ENCODE data around the gene CAPN12. TPM values are rescaled to one million over a fixed set of nuclear protein-coding genes. Genes with fewer than 3 reads are reported as not detected.
"Not testable (repeated sequence)": the region's sequence is repeated elsewhere in the genome, so short reads cannot be mapped to it uniquely, and the experiment has no call there.

CAPN12 gene
- total RNA-seq, 2 donors from 2014 or later, result 8.3 to 15.2 TPM

- Mint-ChIP-seq H3K9me3 (no peaks in the 10 kb centered on the region), H3K27me3 (ENCODE audit: low read depth) (no peaks in the 10 kb centered on the region), H3K4me1 (ENCODE audit: low read depth) (peaks cover 2% of the 10 kb centered on the region)
These were observed 19.5 kb upstream of the CAPN12 start for GRCh38 chr19:38763795-38764220.

GRCh38 chr19:38761884-38762389 is 17.7 kb upstream of the CAPN12 start:
- H3K4me3 Mint-ChIP-seq; H3K36me3 Mint-ChIP-seq (ENCODE audit: insufficient read depth in 2 of 2); DNase-seq; H3K27ac Mint-ChIP-seq; H3K9me3 Mint-ChIP-seq; H3K4me1 Mint-ChIP-seq (ENCODE audit: low read depth); ATAC-seq (replicated peaks in 1 of 2); H3K27me3 Mint-ChIP-seq (ENCODE audit: low read depth): not testable (repeated sequence)

More at GRCh38 chr19:38763795-38764220, 19.5 kb upstream of the CAPN12 start:
- Mint-ChIP-seq H3K4me3 (no peak overlapping the region), H3K36me3 (ENCODE audit: insufficient read depth in 2 of 2) (no peaks in the 10 kb centered on the region), H3K27ac (no peak overlapping the region)
- ATAC-seq (replicated peaks in 1 of 2), result no peak
- no peak for DNase-seq

GRCh38 chr19:38760805-38761517 is 16.7 kb upstream of the CAPN12 start:
- not testable (repeated sequence) for H3K9me3 Mint-ChIP-seq; H3K27ac Mint-ChIP-seq; H3K4me1 Mint-ChIP-seq (ENCODE audit: low read depth); ATAC-seq (replicated peaks in 1 of 2); H3K36me3 Mint-ChIP-seq (ENCODE audit: insufficient read depth in 2 of 2); DNase-seq; H3K27me3 Mint-ChIP-seq (ENCODE audit: low read depth); H3K4me3 Mint-ChIP-seq

GRCh38 chr19:38759590-38760003 is 15.3 kb upstream of the CAPN12 start:
- Mint-ChIP-seq H3K4me1 (ENCODE audit: low read depth) (no peaks in the 10 kb centered on the region), H3K9me3 (no peaks in the 10 kb centered on the region), H3K4me3 (no peak overlapping the region), H3K27me3 (ENCODE audit: low read depth) (no peaks in the 10 kb centered on the region), H3K27ac (no peak overlapping the region), H3K36me3 (ENCODE audit: insufficient read depth in 2 of 2) (no peaks in the 10 kb centered on the region)
- ATAC-seq (replicated peaks in 1 of 2) (no peak), DNase-seq (no peak)

- H3K36me3 Mint-ChIP-seq (ENCODE audit: insufficient read depth in 2 of 2); H3K27ac Mint-ChIP-seq; H3K4me1 Mint-ChIP-seq (ENCODE audit: low read depth); H3K4me3 Mint-ChIP-seq; ATAC-seq (replicated peaks in 1 of 2); H3K9me3 Mint-ChIP-seq; DNase-seq; H3K27me3 Mint-ChIP-seq (ENCODE audit: low read depth): not testable (repeated sequence)
These were observed 9.9 kb upstream of the CAPN12 start for GRCh38 chr19:38754196-38754595.

- ATAC-seq (replicated peaks in 1 of 2); H3K4me1 Mint-ChIP-seq (ENCODE audit: low read depth); H3K27me3 Mint-ChIP-seq (ENCODE audit: low read depth); H3K4me3 Mint-ChIP-seq; DNase-seq; H3K9me3 Mint-ChIP-seq; H3K27ac Mint-ChIP-seq; H3K36me3 Mint-ChIP-seq (ENCODE audit: insufficient read depth in 2 of 2): not testable (repeated sequence)
These were observed 9.5 kb upstream of the CAPN12 start for GRCh38 chr19:38753783-38754182.

- no peak for ATAC-seq (replicated peaks in 1 of 2)
- Mint-ChIP-seq H3K4me3 (no peak overlapping the region), H3K27me3 (ENCODE audit: low read depth) (no peaks in the 10 kb centered on the region), H3K36me3 (ENCODE audit: insufficient read depth in 2 of 2) (no peaks in the 10 kb centered on the region), H3K4me1 (ENCODE audit: low read depth) (no peaks in the 10 kb centered on the region), H3K27ac (no peak overlapping the region), H3K9me3 (no peaks in the 10 kb centered on the region)
- DNase-seq, result no peak
These were observed 1.0 kb upstream of the CAPN12 start for GRCh38 chr19:38745316-38745715.

GRCh38 chr19:38744874-38745273 is 600 bp upstream of the CAPN12 start:
- DNase-seq (no peak), ATAC-seq (replicated peaks in 1 of 2) (no peak)
- Mint-ChIP-seq H3K9me3 (no peaks in the 10 kb centered on the region), H3K36me3 (ENCODE audit: insufficient read depth in 2 of 2) (no peaks in the 10 kb centered on the region), H3K4me1 (ENCODE audit: low read depth) (no peaks in the 10 kb centered on the region), H3K4me3 (no peak overlapping the region), H3K27ac (no peak overlapping the region), H3K27me3 (ENCODE audit: low read depth) (no peaks in the 10 kb centered on the region)

- Mint-ChIP-seq H3K9me3 (no peaks in the 10 kb centered on the region), H3K36me3 (ENCODE audit: insufficient read depth in 2 of 2) (no peaks in the 10 kb centered on the region), H3K27me3 (ENCODE audit: low read depth) (no peaks in the 10 kb centered on the region), H3K4me1 (ENCODE audit: low read depth) (peaks cover 5% of the 10 kb centered on the region), H3K4me3 (no peak overlapping the region), H3K27ac (no peak overlapping the region)
- ATAC-seq (replicated peaks in 1 of 2) (no peak), DNase-seq (no peak)
These were observed 628 bp downstream of the CAPN12 start for GRCh38 chr19:38743394-38744297.

- Mint-ChIP-seq H3K4me1 (ENCODE audit: low read depth) (peaks cover 7% of the 10 kb centered on the region), H3K4me3 (no peak overlapping the region)
These were observed 1.4 kb downstream of the CAPN12 start for GRCh38 chr19:38742906-38743305.

GRCh38 chr19:38742296-38742695 is 2.0 kb downstream of the CAPN12 start:
- Mint-ChIP-seq H3K9me3 (no peaks in the 10 kb centered on the region), H3K4me1 (ENCODE audit: low read depth) (peaks cover 13% of the 10 kb centered on the region), H3K27ac (no peak overlapping the region), H3K27me3 (ENCODE audit: low read depth) (peaks cover 8% of the 10 kb centered on the region), H3K4me3 (no peak overlapping the region), H3K36me3 (ENCODE audit: insufficient read depth in 2 of 2) (no peaks in the 10 kb centered on the region)
- ATAC-seq (replicated peaks in 1 of 2) (no peak), DNase-seq (no peak)

More at GRCh38 chr19:38742906-38743305, 1.4 kb downstream of the CAPN12 start:
- Mint-ChIP-seq H3K27ac (no peak overlapping the region), H3K9me3 (no peaks in the 10 kb centered on the region), H3K36me3 (ENCODE audit: insufficient read depth in 2 of 2) (no peaks in the 10 kb centered on the region), H3K27me3 (ENCODE audit: low read depth) (peaks cover 2% of the 10 kb centered on the region)
- no peak for ATAC-seq (replicated peaks in 1 of 2)
- DNase-seq, result no peak

GRCh38 chr19:38741670-38742069 is 2.6 kb downstream of the CAPN12 start:
- H3K27me3 Mint-ChIP-seq (ENCODE audit: low read depth), result peaks cover 8% of the 10 kb centered on the region
- DNase-seq (no peak), ATAC-seq (replicated peaks in 1 of 2) (no peak)
- H3K27ac Mint-ChIP-seq, result no peak overlapping the region
- H3K9me3 Mint-ChIP-seq, result no peaks in the 10 kb centered on the region
- H3K4me1 Mint-ChIP-seq (ENCODE audit: low read depth), result peaks cover 13% of the 10 kb centered on the region
- H3K4me3 Mint-ChIP-seq, result no peak overlapping the region
- no peaks in the 10 kb centered on the region for H3K36me3 Mint-ChIP-seq (ENCODE audit: insufficient read depth in 2 of 2)

GRCh38 chr19:38740932-38741331 is 3.3 kb downstream of the CAPN12 start:
- ATAC-seq (replicated peaks in 1 of 2) (no peak), DNase-seq (no peak)
- H3K4me3 Mint-ChIP-seq, result no peak overlapping the region
- H3K9me3 Mint-ChIP-seq, result no peaks in the 10 kb centered on the region
- H3K36me3 Mint-ChIP-seq (ENCODE audit: insufficient read depth in 2 of 2), result no peaks in the 10 kb centered on the region
- H3K4me1 Mint-ChIP-seq (ENCODE audit: low read depth), result peaks cover 13% of the 10 kb centered on the region
- H3K27me3 Mint-ChIP-seq (ENCODE audit: low read depth), result peaks cover 8% of the 10 kb centered on the region
- no peak overlapping the region for H3K27ac Mint-ChIP-seq
